ENCODE data around the gene GH1.

DNA sequence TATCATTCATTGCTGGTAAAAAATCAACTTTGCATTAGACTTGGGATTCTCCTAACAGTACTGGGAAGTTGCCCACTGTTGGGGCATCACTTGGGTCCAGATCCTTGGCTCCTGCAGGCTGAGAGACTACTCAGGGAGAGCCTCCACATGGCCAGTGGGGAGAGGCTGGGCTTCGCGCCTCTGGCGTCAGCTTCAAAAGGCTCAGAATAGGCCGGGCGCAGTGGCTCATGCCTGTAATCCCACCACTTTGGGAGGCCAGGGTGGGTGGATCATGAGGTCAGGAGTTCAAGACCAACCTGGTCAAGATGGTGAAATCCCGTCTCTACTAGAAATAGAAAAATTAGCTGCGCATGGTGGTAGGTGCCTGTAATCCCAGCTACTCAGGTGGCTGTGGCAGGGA, 4.2 kb downstream of the GH1 start:
- TF ChIP-seq, protein P1, sequence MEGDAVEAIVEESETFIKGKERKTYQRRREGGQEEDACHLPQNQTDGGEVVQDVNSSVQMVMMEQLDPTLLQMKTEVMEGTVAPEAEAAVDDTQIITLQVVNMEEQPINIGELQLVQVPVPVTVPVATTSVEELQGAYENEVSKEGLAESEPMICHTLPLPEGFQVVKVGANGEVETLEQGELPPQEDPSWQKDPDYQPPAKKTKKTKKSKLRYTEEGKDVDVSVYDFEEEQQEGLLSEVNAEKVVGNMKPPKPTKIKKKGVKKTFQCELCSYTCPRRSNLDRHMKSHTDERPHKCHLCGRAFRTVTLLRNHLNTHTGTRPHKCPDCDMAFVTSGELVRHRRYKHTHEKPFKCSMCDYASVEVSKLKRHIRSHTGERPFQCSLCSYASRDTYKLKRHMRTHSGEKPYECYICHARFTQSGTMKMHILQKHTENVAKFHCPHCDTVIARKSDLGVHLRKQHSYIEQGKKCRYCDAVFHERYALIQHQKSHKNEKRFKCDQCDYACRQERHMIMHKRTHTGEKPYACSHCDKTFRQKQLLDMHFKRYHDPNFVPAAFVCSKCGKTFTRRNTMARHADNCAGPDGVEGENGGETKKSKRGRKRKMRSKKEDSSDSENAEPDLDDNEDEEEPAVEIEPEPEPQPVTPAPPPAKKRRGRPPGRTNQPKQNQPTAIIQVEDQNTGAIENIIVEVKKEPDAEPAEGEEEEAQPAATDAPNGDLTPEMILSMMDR (IDR thresholded peaks at IDR 0.05; ENCODE audit: low read depth, low read length, poor library complexity, severe bottlenecking): no peak
- no peak for TF ChIP-seq EZH2phosphoT487 (IDR thresholded peaks at IDR 0.05; ENCODE audit: borderline replicate concordance, low read length)
